HG02798 (cell line): ENCODE measurements around the gene INAVA.
"Not testable (repeated sequence)": the region's sequence is repeated elsewhere in the genome, so short reads cannot be mapped to it uniquely, and the experiment has no call there.

ENCODE experiments used
- ATAC-seq: cut with Tn5 transposase; IDR thresholded peaks from one replicate; pipeline ENCODE4 v1.9.1; 2021; ENCODE audit warnings: mild to moderate bottlenecking; ENCODE audit not compliant: unreplicated experiment, poor library complexity

INAVA gene

GRCh38 chr1:200896531-200897196, 2.0 kb downstream of the INAVA start:
- ATAC-seq: no peak

- ATAC-seq: no peak
Measured at GRCh38 chr1:200897259-200897658, 2.6 kb downstream of the INAVA start.

- no peak for ATAC-seq
Measured at GRCh38 chr1:200899015-200899386, 4.3 kb downstream of the INAVA start.

- no peak for ATAC-seq
Measured at GRCh38 chr1:200899451-200899915, 4.8 kb downstream of the INAVA start.

- no peak for ATAC-seq
Measured at GRCh38 chr1:200899954-200900867, 5.5 kb downstream of the INAVA start.

- no peak for ATAC-seq
Measured at GRCh38 chr1:200900877-200901276, 6.2 kb downstream of the INAVA start.

- no peak for ATAC-seq
Measured at GRCh38 chr1:200901350-200901749, 6.7 kb downstream of the INAVA start.

GRCh38 chr1:200901796-200902444, 7.2 kb downstream of the INAVA start:
- ATAC-seq: no peak

GRCh38 chr1:200903793-200904192, 9.1 kb downstream of the INAVA start:
- ATAC-seq: no peak

GRCh38 chr1:200904772-200905171, 10.1 kb downstream of the INAVA start:
- ATAC-seq: no peak

GRCh38 chr1:200905411-200906052, 10.8 kb downstream of the INAVA start:
- ATAC-seq: peak; percentile 56

- ATAC-seq: no peak
Measured at GRCh38 chr1:200906491-200906890, 11.8 kb downstream of the INAVA start.

- ATAC-seq: peak; percentile 53
Measured at GRCh38 chr1:200907611-200908097, 13.0 kb downstream of the INAVA start.

GRCh38 chr1:200908191-200908868, 13.6 kb downstream of the INAVA start:
- ATAC-seq: no peak

- no peak for ATAC-seq
Measured at GRCh38 chr1:200909071-200909470, 14.4 kb downstream of the INAVA start.

- ATAC-seq: peak; percentile 41
Measured at GRCh38 chr1:200909757-200910239, 15.1 kb downstream of the INAVA start.

GRCh38 chr1:200911361-200911760, 16.7 kb downstream of the INAVA start:
- no peak for ATAC-seq

- not testable (repeated sequence) for ATAC-seq
Measured at GRCh38 chr1:200911936-200912335, 17.2 kb downstream of the INAVA start.

GRCh38 chr1:200912737-200913407, 18.2 kb downstream of the INAVA start:
- no peak for ATAC-seq
